Loucy (cell line): Measurements from ENCODE around the gene SV2B.

Source experiments
- EZH2phosphoT487 ChIP-seq: fragments of 200-600 bp; IDR thresholded peaks from 2 replicates; pipeline ENCODE4 v1.6.1; 2018; ENCODE audit warnings: antibody characterized with exemption, mild to moderate bottlenecking, moderate library complexity, borderline replicate concordance
- TF ChIP-seq, protein P1 (sequence below): fragments of 200-600 bp; sonication (generic); conservative IDR thresholded peaks from 2 replicates; pipeline ENCODE4 v1.5.1; 2014; ENCODE audit warnings: mild to moderate bottlenecking, antibody characterized with exemption, low read length

DNA sequence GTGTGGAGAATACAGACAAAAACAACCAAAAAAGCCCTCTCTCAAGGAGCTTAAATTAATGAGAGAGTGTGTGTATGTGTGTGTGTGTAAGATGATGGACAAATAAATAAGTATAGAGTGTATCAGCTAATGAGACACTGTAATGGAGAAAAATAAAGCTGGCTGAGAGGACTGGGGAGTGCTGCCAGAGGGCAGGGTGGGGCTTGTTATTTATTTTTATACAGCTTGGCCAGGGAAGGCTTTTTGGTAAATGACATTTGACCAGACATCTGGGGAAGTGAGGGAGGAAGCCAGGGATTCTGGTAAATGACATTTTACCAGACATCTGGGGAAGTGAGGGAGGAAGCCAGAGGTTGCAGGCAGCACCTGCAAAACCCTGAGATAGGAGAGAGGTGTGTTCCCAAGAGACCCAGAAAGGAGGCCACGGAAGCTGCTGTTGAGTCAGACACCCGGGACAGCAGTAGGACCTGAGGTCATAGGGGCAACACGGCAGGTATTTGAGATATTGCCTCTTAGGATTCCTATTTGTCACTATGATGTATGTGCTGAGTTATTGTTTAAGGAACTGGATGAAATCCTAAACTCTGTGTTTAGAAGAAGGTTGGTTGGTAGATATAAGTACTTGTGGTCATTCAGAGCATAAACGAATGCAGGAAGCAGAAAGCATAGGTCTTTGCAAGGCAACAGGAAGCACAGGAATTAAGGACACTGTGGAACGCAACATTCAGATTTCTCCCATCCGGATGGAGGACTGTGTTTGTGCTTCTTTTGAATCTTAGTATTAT lies 2.7 kb downstream of the SV2B start:
- TF ChIP-seq, protein P1, sequence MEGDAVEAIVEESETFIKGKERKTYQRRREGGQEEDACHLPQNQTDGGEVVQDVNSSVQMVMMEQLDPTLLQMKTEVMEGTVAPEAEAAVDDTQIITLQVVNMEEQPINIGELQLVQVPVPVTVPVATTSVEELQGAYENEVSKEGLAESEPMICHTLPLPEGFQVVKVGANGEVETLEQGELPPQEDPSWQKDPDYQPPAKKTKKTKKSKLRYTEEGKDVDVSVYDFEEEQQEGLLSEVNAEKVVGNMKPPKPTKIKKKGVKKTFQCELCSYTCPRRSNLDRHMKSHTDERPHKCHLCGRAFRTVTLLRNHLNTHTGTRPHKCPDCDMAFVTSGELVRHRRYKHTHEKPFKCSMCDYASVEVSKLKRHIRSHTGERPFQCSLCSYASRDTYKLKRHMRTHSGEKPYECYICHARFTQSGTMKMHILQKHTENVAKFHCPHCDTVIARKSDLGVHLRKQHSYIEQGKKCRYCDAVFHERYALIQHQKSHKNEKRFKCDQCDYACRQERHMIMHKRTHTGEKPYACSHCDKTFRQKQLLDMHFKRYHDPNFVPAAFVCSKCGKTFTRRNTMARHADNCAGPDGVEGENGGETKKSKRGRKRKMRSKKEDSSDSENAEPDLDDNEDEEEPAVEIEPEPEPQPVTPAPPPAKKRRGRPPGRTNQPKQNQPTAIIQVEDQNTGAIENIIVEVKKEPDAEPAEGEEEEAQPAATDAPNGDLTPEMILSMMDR: no peak
- no peak for TF ChIP-seq EZH2phosphoT487
